MM.1S (cell line): Measurements from ENCODE around the gene SIGLEC6.

Experiments
- DNase-seq: peaks from one replicate; pipeline ENCODE4 v3.0.0-alpha.2; 2015
- H2AFZ ChIP-seq: fragments of 300-600 bp; sonication (generic); 2 replicates; pipeline ENCODE4 v1.6.0; 2016; ENCODE audit warnings: antibody characterized with exemption, low read length
- H3F3A ChIP-seq: fragments of 300-600 bp; sonication (generic); 2 replicates; pipeline ENCODE4 v1.6.1; 2016; ENCODE audit warnings: mild to moderate bottlenecking, antibody characterized with exemption, low read length, moderate library complexity, mixed read lengths; ENCODE audit not compliant: insufficient read depth
- H3K27ac ChIP-seq: fragments of 300-600 bp; sonication (generic); 2 replicates; pipeline ENCODE4 v1.5.1; 2016; ENCODE audit warnings: mild to moderate bottlenecking, low read length
- H3K27me3 ChIP-seq: fragments of 300-600 bp; sonication (generic); replicated peaks from 2 replicates; pipeline ENCODE4 v1.6.0; 2016; ENCODE audit warnings: low read length; ENCODE audit not compliant: insufficient read depth
- H3K36me3 ChIP-seq: fragments of 300-600 bp; sonication (generic); replicated peaks from 2 replicates; pipeline ENCODE4 v1.6.1; 2016; ENCODE audit warnings: mild to moderate bottlenecking, low read length, mixed read lengths; ENCODE audit not compliant: insufficient read depth
- H3K4me1 ChIP-seq: fragments of 300-600 bp; sonication (generic); 2 replicates; pipeline ENCODE4 v1.6.1; 2016; ENCODE audit warnings: low read length, mixed read lengths
- H3K4me2 ChIP-seq: fragments of 300-600 bp; sonication (generic); 2 replicates; pipeline ENCODE4 v1.6.0; 2016; ENCODE audit warnings: low read depth, low read length
- H3K4me3 ChIP-seq: fragments of 300-600 bp; sonication (generic); 2 replicates; pipeline ENCODE4 v1.5.1; 2016; ENCODE audit warnings: low read length, mixed read lengths
- H3K79me2 ChIP-seq: fragments of 300-600 bp; sonication (generic); 2 replicates; pipeline ENCODE4 v1.6.1; 2016; ENCODE audit warnings: mixed run types, low read length, mixed read lengths
- H3K9ac ChIP-seq: fragments of 300-600 bp; sonication (generic); 2 replicates; pipeline ENCODE4 v1.6.1; 2016; ENCODE audit warnings: low read length, mixed read lengths
- H3K9me2 ChIP-seq: fragments of 300-600 bp; sonication (generic); replicated peaks from 2 replicates; pipeline ENCODE4 v1.6.1; 2016; ENCODE audit warnings: mild to moderate bottlenecking, low read length, mixed read lengths; ENCODE audit not compliant: insufficient read depth
- H3K9me3 ChIP-seq: fragments of 300-600 bp; sonication (generic); replicated peaks from 2 replicates; pipeline ENCODE4 v1.6.1; 2016; ENCODE audit warnings: mild to moderate bottlenecking, low read length, mixed read lengths; ENCODE audit not compliant: insufficient read depth
- H4K20me1 ChIP-seq: fragments of 300-600 bp; sonication (generic); 2 replicates; pipeline ENCODE4 v1.6.1; 2016; ENCODE audit warnings: mild to moderate bottlenecking, low read length, moderate library complexity, mixed read lengths; ENCODE audit not compliant: insufficient read depth
- EZH2 ChIP-seq: fragments of 300-600 bp; sonication (generic); optimal IDR thresholded peaks from 2 replicates; pipeline ENCODE3; 2017; ENCODE audit warnings: low read depth, mild to moderate bottlenecking, antibody characterized with exemption, low read length, mixed read lengths
- EZH2phosphoT487 ChIP-seq: fragments of 300-600 bp; sonication (generic); IDR thresholded peaks from 2 replicates; pipeline ENCODE4 v1.6.1; 2018; ENCODE audit warnings: antibody characterized with exemption, low read length
- TF ChIP-seq, protein P1 (sequence below): fragments of 300-600 bp; sonication (generic); IDR thresholded peaks from 2 replicates; pipeline ENCODE4 v1.5.1; 2016; ENCODE audit warnings: antibody characterized with exemption, low read length, mixed read lengths

Gene SIGLEC6

DNA sequence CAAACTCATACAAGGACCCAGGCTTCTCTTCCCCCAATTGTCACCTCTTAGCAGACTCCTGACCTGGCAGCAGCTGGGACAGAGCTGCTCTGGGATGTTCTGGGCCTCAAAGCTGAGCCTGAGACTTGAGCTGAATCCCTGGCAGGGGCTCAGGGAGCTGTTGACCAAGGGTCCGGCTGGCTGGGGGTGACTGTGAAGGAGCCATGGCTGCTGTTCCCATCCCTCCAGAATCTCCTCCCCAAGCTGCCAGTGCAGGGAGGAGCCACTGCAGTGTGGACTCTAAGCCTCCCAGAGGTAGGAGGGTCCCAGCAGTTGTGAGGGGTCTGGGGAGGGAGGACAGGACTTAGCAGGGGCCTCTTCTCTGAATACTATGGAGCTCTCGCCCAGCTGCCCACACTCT, 2.2 kb downstream of the SIGLEC6 start:
- Histone ChIP-seq H3K27ac (no peak overlapping the region), H3F3A (no peaks in the 10 kb centered on the region), H3K27me3 (no peaks in the 10 kb centered on the region), H3K36me3 (no peaks in the 10 kb centered on the region), H3K9ac (no peak overlapping the region), H3K4me2 (no peak overlapping the region), H3K9me3 (no peaks in the 10 kb centered on the region), H2AFZ (no peak overlapping the region), H4K20me1 (no peaks in the 10 kb centered on the region), H3K79me2 (no peaks in the 10 kb centered on the region), H3K4me3 (no peak overlapping the region), H3K9me2 (no peaks in the 10 kb centered on the region), H3K4me1 (no peaks in the 10 kb centered on the region)
- TF ChIP-seq EZH2phosphoT487, result no peak
- TF ChIP-seq, protein P1, sequence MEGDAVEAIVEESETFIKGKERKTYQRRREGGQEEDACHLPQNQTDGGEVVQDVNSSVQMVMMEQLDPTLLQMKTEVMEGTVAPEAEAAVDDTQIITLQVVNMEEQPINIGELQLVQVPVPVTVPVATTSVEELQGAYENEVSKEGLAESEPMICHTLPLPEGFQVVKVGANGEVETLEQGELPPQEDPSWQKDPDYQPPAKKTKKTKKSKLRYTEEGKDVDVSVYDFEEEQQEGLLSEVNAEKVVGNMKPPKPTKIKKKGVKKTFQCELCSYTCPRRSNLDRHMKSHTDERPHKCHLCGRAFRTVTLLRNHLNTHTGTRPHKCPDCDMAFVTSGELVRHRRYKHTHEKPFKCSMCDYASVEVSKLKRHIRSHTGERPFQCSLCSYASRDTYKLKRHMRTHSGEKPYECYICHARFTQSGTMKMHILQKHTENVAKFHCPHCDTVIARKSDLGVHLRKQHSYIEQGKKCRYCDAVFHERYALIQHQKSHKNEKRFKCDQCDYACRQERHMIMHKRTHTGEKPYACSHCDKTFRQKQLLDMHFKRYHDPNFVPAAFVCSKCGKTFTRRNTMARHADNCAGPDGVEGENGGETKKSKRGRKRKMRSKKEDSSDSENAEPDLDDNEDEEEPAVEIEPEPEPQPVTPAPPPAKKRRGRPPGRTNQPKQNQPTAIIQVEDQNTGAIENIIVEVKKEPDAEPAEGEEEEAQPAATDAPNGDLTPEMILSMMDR, result no peak
- no peak for TF ChIP-seq EZH2
- DNase-seq, result no peak

DNA sequence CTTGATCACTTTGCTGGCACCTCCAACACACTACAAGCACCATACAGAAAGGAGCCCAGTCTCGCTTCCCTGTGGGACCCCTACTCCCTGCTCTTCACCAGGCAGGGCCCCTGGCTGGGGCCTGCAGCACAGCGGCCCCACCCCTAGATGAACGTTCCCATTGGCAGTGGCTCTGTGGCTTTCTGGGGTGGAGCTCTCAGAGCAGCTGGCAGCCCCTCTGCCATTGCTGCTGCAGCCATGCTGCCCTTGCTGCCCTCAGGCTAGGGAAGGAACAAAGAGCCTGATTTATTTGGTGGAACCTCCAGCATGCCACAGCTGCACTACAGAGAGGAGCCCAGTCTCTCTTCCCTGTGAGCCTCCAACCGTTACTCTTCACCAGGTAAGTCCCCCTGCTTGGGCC, 5.8 kb downstream of the SIGLEC6 start:
- Histone ChIP-seq H3K9me2 (no peaks in the 10 kb centered on the region), H3K27ac (no peak overlapping the region), H3K9ac (no peak overlapping the region), H3K4me2 (no peak overlapping the region), H3K79me2 (no peaks in the 10 kb centered on the region), H3K9me3 (no peaks in the 10 kb centered on the region), H3K4me1 (no peaks in the 10 kb centered on the region), H3K4me3 (no peak overlapping the region), H4K20me1 (no peaks in the 10 kb centered on the region), H3K36me3 (no peaks in the 10 kb centered on the region), H2AFZ (no peak overlapping the region), H3K27me3 (no peaks in the 10 kb centered on the region), H3F3A (no peaks in the 10 kb centered on the region)
- TF ChIP-seq EZH2 (no peak), EZH2phosphoT487 (no peak)
- TF ChIP-seq, protein P1, result no peak
- DNase-seq, result no peak

DNA sequence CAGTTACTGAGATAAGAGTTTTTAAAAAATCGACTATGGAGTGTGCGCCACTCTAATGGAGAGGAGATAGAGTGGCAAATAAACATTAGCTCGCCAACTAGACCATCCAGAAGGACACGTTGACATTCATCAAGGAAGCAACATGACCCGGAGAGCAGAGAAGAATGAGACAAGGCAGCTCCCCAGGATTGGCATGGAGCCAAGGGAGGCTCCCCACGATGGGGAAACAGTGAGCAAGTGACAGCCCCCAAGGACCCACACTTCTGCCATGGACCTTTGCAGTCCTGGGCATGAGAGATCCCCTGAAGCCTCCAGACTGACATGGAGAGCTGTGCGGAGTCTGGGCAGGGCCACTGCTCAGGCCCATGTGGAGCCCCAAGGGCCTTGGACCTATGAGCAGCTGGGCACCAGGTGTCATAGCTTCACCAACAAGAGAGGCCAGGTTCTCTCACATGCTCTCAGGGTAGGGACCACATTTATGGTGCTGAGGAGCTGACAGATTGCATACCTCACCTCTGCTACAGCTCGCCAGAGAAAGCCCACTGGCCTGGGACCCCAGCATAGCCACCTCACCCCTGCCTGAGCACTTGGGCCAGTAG, 6.7 kb downstream of the SIGLEC6 start:
- H3K4me1 ChIP-seq, result no peaks in the 10 kb centered on the region
- H3K9me3 ChIP-seq, result no peaks in the 10 kb centered on the region
- H4K20me1 ChIP-seq, result no peaks in the 10 kb centered on the region
- no peaks in the 10 kb centered on the region for H3F3A ChIP-seq
- no peak overlapping the region for H3K9ac ChIP-seq
- H3K79me2 ChIP-seq, result no peaks in the 10 kb centered on the region
- H3K27ac ChIP-seq, result no peak overlapping the region
- H3K9me2 ChIP-seq, result no peaks in the 10 kb centered on the region
- H3K27me3 ChIP-seq, result no peaks in the 10 kb centered on the region
- no peak overlapping the region for H3K4me2 ChIP-seq
- H2AFZ ChIP-seq, result no peak overlapping the region
- DNase-seq, result no peak
- no peak for TF ChIP-seq EZH2phosphoT487
- TF ChIP-seq, protein P1, result no peak
- TF ChIP-seq EZH2, result no peak
- H3K4me3 ChIP-seq, result no peak overlapping the region
- H3K36me3 ChIP-seq, result no peaks in the 10 kb centered on the region
